Limb (tissue), 2 donors: Measurements from ENCODE around the gene DEK.
A peak's percentile ranks its signal among the peaks of the same experiment; 100 is the strongest.
"Not testable (repeated sequence)": the region's sequence is repeated elsewhere in the genome, so short reads cannot be mapped to it uniquely, and the experiment has no call there.

Source experiments
- DNase-seq, 2 donors: peaks; one replicate each; pipeline ENCODE4 v3.0.0-alpha.2; 2016; ENCODE audit errors: extremely low spot score in 2 of 2

DEK gene

GRCh38 chr6:18204691-18205090 is 59.6 kb downstream of the DEK start:
- DNase-seq: no peak

DNA sequence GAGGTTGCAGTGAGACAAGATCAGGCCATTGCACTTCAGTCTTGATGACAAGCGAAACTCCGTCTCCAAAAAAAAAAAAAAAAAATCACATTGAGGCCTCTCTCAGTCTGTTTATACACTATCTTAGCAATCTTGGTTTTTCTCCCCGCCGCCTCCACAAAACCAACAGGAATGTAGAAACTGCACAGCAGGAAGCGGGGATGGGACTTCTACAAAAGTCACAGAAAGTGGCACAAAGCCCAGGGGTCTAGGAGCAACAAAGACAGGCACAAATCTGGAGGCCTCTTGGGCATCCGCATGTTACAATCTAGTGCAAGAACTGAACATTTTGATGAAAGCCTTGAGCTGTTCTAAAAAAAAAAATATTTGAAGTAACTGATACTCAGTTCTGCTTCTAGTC is 60.5 kb downstream of the DEK start:
- DNase-seq: no peak

GRCh38 chr6:18192026-18192425 is 72.3 kb downstream of the DEK start:
- DNase-seq: no peak

DNA sequence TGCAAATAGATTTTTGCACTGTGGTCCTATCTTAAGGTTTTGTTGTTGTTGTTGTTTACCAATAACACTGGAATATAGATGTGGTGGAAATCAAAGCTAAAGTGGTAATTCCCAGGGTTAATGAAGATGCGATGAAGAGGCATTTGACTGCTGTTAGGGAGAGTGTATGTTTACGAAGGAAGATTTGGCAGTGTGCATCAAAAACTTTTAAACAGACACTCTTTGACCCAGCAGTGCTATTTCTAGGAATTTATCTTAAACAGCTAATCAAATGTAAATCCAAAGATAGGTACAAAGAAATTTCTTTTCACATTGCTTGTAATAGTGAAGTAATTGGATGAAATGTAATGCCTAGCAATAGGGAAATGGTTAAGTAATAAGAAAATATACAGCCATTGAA is 75.1 kb downstream of the DEK start:
- DNase-seq: no peak

- DNase-seq: no peak
Observed at GRCh38 chr6:18187701-18188100, 76.6 kb downstream of the DEK start.

DNA sequence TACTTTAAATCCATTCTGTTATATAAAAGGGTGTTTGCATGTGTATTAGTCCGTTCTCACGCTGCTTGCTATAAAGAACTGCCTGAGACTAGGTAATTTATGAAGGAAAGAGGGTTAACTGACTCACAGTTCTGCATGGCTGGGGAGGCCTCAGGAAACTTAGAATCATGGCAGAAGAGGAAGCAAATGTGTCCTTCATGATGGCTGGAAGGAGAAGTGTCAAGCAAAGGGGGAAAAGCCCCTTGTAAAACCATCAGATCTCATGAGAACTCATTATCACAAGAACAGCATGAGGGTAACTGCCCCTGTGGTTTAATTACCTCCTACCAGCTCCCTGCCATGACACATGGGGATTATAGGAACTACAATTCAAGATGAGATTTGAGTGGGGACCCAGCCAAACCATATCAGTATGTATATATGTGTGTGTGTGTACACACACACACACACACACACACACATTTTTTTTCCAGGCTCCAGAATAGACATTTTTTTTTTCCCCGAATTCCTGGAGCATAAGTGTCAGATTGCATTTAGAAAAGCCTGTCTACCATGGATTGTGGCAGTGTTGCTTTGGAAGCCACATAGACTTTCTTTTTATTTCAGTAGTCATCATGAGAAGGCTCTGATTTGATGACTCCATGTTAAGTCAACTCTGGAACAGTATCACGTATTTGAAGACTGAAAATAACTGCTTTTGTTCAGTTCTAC is 77.6 kb downstream of the DEK start:
- DNase-seq: no peak

GRCh38 chr6:18186033-18186432 is 78.3 kb downstream of the DEK start:
- DNase-seq: no peak

- no peak for DNase-seq
Observed at GRCh38 chr6:18185624-18186023, 78.7 kb downstream of the DEK start.

GRCh38 chr6:18183766-18184165 is 80.6 kb downstream of the DEK start:
- DNase-seq: peak in 1 of 2 donors; percentile 27

DNA sequence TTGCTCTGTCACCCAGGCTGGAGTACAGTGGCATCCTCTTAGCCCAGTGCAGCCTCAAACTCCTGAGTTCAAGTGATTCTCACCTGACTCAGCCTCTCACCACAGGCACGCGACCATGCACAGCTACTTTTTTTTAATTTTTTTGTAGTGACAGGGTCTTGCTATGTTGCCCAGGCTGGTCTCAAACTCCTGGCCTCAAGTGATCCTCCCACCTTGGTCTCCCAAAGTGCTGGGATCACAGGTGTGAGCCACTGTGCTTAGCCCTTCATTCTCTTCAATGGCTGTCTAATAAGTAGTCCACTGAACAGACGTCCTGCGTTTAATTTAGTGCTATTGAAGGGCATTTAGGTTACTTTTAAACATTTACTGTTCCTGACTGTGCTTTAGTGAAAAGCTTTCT is 81.8 kb downstream of the DEK start:
- DNase-seq: no peak

DNA sequence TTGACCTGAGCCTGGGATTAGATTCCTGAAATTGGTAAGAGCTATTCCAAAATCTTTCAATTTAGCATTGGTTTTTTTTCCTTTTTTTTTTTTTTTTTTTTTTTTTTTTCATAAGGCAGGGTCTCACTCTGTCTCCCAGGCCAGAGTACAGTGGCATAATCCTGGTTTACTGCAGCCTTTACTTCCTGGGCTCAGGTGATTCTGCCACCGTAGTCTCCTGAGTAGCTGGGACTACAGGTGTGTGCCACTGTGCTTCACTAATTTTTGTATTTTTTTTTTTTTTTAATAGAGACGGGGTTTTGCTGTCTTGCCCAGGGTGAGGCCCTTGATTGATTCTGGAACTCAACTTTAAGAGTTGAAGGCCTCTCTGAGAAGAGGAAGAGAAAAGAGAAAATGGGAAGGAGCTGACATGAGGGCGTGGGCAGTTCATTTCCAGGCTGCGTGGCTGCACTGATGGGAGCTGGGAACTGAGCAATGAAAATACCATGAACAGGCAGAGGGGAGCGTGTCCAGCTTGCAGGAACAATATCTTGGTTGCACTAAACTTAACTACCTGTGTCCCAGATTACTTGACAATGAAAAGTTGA is 84.5 kb downstream of the DEK start:
- no peak for DNase-seq

- no peak for DNase-seq
Observed at GRCh38 chr6:18178960-18179615, 85.2 kb downstream of the DEK start.

DNA sequence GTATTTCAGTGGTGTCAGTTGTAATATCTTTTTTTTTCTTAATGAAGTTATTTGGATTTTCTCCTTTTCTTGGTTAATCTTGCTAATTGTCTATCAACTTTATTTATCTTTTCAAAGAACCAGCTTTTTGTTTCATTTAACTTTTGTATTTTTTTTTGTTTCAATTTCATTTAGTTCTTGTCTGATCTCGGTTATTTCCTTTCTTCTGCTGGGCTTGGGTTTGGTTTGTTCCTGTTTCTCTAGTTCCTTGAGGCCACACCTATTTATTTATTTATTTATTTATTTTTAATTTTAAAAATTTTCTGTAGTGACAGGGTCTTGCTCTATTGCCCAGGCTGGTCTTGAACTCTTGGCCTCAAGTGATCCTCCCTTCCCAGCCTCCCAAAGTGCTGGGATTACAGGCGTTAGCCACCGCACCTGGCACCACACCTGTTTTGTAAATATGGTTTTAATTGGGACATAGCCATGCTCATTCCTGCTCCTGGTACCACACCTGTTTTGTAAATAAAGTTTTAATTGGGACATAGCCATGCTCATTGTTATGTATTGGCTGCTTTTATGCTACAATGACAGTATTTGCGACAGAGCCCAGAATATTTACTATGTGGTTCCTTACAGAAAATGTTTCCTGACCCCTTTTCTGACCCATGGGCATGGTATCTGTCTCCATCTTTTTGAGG is 86.9 kb downstream of the DEK start:
- no peak for DNase-seq

DNA sequence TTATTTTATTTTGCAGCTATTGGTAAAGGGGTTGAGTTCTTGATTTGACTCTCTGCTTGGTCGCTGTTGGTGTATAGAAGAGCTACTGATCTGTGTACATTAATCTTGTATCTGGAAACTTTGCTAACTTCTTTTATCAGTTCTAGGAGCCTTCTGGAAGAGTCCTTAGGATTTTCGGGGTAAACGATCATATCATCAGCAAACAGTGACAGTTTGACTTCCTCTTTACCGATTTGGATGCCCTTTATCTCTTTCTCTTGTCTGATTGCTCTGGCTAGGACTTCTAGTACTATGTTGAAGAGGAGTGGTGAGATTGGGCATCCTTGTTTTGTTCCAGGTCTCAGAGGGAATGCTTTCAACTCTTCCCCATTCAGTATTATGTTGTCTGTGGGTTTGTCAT is 88.1 kb downstream of the DEK start:
- not testable (repeated sequence) for DNase-seq
